HG03103 (cell line): ENCODE results near the gene CD82.
"Not testable (repeated sequence)": the region's sequence is repeated elsewhere in the genome, so short reads cannot be mapped to it uniquely, and the experiment has no call there.

ENCODE experiments used
- ATAC-seq: cut with Tn5 transposase; IDR thresholded peaks from one replicate; pipeline ENCODE4 v1.9.1; 2021; ENCODE audit warnings: low read depth; ENCODE audit not compliant: unreplicated experiment

Gene CD82

GRCh38 chr11:44627911-44628729, 62.7 kb downstream of the CD82 start:
- peak; percentile 72 for ATAC-seq

- peak; percentile 3 for ATAC-seq
Measured at GRCh38 chr11:44628730-44629700, 63.6 kb downstream of the CD82 start.

GRCh38 chr11:44629732-44630345, 64.4 kb downstream of the CD82 start:
- ATAC-seq, result no peak

- ATAC-seq, result no peak
Measured at GRCh38 chr11:44630511-44631210, 65.2 kb downstream of the CD82 start.

- no peak for ATAC-seq
Measured at GRCh38 chr11:44631831-44632230, 66.4 kb downstream of the CD82 start.

- no peak for ATAC-seq
Measured at GRCh38 chr11:44632466-44633123, 67.1 kb downstream of the CD82 start.

- no peak for ATAC-seq
Measured at GRCh38 chr11:44633641-44634040, 68.2 kb downstream of the CD82 start.

GRCh38 chr11:44634401-44635281, 69.2 kb downstream of the CD82 start:
- ATAC-seq, result no peak

GRCh38 chr11:44637487-44637886, 72.0 kb downstream of the CD82 start:
- ATAC-seq, result no peak

- ATAC-seq, result no peak
Measured at GRCh38 chr11:44638032-44638431, 72.6 kb downstream of the CD82 start.

GRCh38 chr11:44643217-44643616, 77.8 kb downstream of the CD82 start:
- no peak for ATAC-seq

GRCh38 chr11:44645827-44646226, 80.4 kb downstream of the CD82 start:
- no peak for ATAC-seq

- not testable (repeated sequence) for ATAC-seq
Measured at GRCh38 chr11:44647255-44647955, 81.9 kb downstream of the CD82 start.

GRCh38 chr11:44648109-44648508, 82.6 kb downstream of the CD82 start:
- no peak for ATAC-seq

- ATAC-seq, result no peak
Measured at GRCh38 chr11:44651535-44652155, 86.2 kb downstream of the CD82 start.

GRCh38 chr11:44652901-44653644, 87.6 kb downstream of the CD82 start:
- ATAC-seq, result no peak

GRCh38 chr11:44654057-44654456, 88.6 kb downstream of the CD82 start:
- ATAC-seq, result no peak
